Liver (tissue), 3 donors: ENCODE results near the gene KPNB1.

Source experiments
- CTCF ChIP-seq: fragments of 150-350 bp; IDR thresholded peaks from 2 replicates; pipeline ENCODE4 v1.5.1; 2017; ENCODE audit warnings: improper control_type of control experiment, low read depth, low read length; ENCODE audit not compliant: missing input control
- GABPA ChIP-seq, 2 donors: IDR thresholded peaks in 1 of 2; conservative IDR thresholded peaks in 1 of 2; 2 replicates each; pipeline ENCODE4 v1.6.1; 2016; ENCODE audit warnings: antibody characterized with exemption in 2 of 2, mild to moderate bottlenecking in 1 of 2, moderate library complexity in 1 of 2
- RAD21 ChIP-seq, 2 donors: IDR thresholded peaks; 2 replicates each; pipeline ENCODE4 v1.6.1; 2016; ENCODE audit warnings: antibody characterized with exemption in 2 of 2, mild to moderate bottlenecking in 2 of 2
- REST ChIP-seq: IDR thresholded peaks from 2 replicates; pipeline ENCODE4 v1.6.1; 2016; ENCODE audit warnings: antibody characterized with exemption, mild to moderate bottlenecking
- RXRA ChIP-seq, 2 donors: IDR thresholded peaks; 2 replicates each; pipeline ENCODE4 v1.6.1; 2017 to 2018; ENCODE audit warnings: antibody characterized with exemption in 2 of 2, mild to moderate bottlenecking in 1 of 2
- TAF1 ChIP-seq: conservative IDR thresholded peaks from 2 replicates; pipeline ENCODE4 v1.6.1; 2016; ENCODE audit warnings: antibody characterized with exemption, mild to moderate bottlenecking
- YY1 ChIP-seq: IDR thresholded peaks from 2 replicates; pipeline ENCODE4 v1.6.1; 2016; ENCODE audit warnings: antibody characterized with exemption, mild to moderate bottlenecking
- ZBTB33 ChIP-seq: IDR thresholded peaks from 2 replicates; pipeline ENCODE4 v1.6.1; 2016; ENCODE audit warnings: antibody characterized with exemption
- donor health status: healthy.
- donor health status: healthy.

- no peak for TF ChIP-seq CTCF
- no peak for TF ChIP-seq TAF1
- no peak for TF ChIP-seq YY1
- no peak for TF ChIP-seq RAD21 (IDR thresholded peaks at IDR 0.05)
- no peak for TF ChIP-seq ZBTB33
- TF ChIP-seq REST: no peak
- TF ChIP-seq GABPA (IDR thresholded peaks at IDR 0.05 in 1 of 2, conservative IDR thresholded peaks at IDR 0.05 in 1 of 2): peak in 1 of 2 donors; percentile 54
- no peak for TF ChIP-seq RXRA (IDR thresholded peaks at IDR 0.05)
Measured at GRCh38 chr17:47650525-47651522, 1.1 kb downstream of the KPNB1 start.
